MM.1S (cell line): ENCODE measurements around the gene SCARF2.
A peak's percentile ranks its signal among the peaks of the same experiment; 100 is the strongest.

ENCODE experiments used
- DNase-seq: peaks from one replicate; pipeline ENCODE4 v3.0.0-alpha.2; 2015
- H2AFZ ChIP-seq: fragments of 300-600 bp; sonication (generic); 2 replicates; pipeline ENCODE4 v1.6.0; 2016; ENCODE audit warnings: antibody characterized with exemption, low read length
- H3F3A ChIP-seq: fragments of 300-600 bp; sonication (generic); 2 replicates; pipeline ENCODE4 v1.6.1; 2016; ENCODE audit warnings: mild to moderate bottlenecking, antibody characterized with exemption, low read length, moderate library complexity, mixed read lengths; ENCODE audit not compliant: insufficient read depth
- H3K27ac ChIP-seq: fragments of 300-600 bp; sonication (generic); 2 replicates; pipeline ENCODE4 v1.5.1; 2016; ENCODE audit warnings: mild to moderate bottlenecking, low read length
- H3K27me3 ChIP-seq: fragments of 300-600 bp; sonication (generic); replicated peaks from 2 replicates; pipeline ENCODE4 v1.6.0; 2016; ENCODE audit warnings: low read length; ENCODE audit not compliant: insufficient read depth
- H3K36me3 ChIP-seq: fragments of 300-600 bp; sonication (generic); replicated peaks from 2 replicates; pipeline ENCODE4 v1.6.1; 2016; ENCODE audit warnings: mild to moderate bottlenecking, low read length, mixed read lengths; ENCODE audit not compliant: insufficient read depth
- H3K4me1 ChIP-seq: fragments of 300-600 bp; sonication (generic); 2 replicates; pipeline ENCODE4 v1.6.1; 2016; ENCODE audit warnings: low read length, mixed read lengths
- H3K4me2 ChIP-seq: fragments of 300-600 bp; sonication (generic); 2 replicates; pipeline ENCODE4 v1.6.0; 2016; ENCODE audit warnings: low read depth, low read length
- H3K4me3 ChIP-seq: fragments of 300-600 bp; sonication (generic); 2 replicates; pipeline ENCODE4 v1.5.1; 2016; ENCODE audit warnings: low read length, mixed read lengths
- H3K79me2 ChIP-seq: fragments of 300-600 bp; sonication (generic); 2 replicates; pipeline ENCODE4 v1.6.1; 2016; ENCODE audit warnings: mixed run types, low read length, mixed read lengths
- H3K9ac ChIP-seq: fragments of 300-600 bp; sonication (generic); 2 replicates; pipeline ENCODE4 v1.6.1; 2016; ENCODE audit warnings: low read length, mixed read lengths
- H3K9me2 ChIP-seq: fragments of 300-600 bp; sonication (generic); replicated peaks from 2 replicates; pipeline ENCODE4 v1.6.1; 2016; ENCODE audit warnings: mild to moderate bottlenecking, low read length, mixed read lengths; ENCODE audit not compliant: insufficient read depth
- H3K9me3 ChIP-seq: fragments of 300-600 bp; sonication (generic); replicated peaks from 2 replicates; pipeline ENCODE4 v1.6.1; 2016; ENCODE audit warnings: mild to moderate bottlenecking, low read length, mixed read lengths; ENCODE audit not compliant: insufficient read depth
- H4K20me1 ChIP-seq: fragments of 300-600 bp; sonication (generic); 2 replicates; pipeline ENCODE4 v1.6.1; 2016; ENCODE audit warnings: mild to moderate bottlenecking, low read length, moderate library complexity, mixed read lengths; ENCODE audit not compliant: insufficient read depth
- EZH2 ChIP-seq: fragments of 300-600 bp; sonication (generic); optimal IDR thresholded peaks from 2 replicates; pipeline ENCODE3; 2017; ENCODE audit warnings: low read depth, mild to moderate bottlenecking, antibody characterized with exemption, low read length, mixed read lengths
- EZH2phosphoT487 ChIP-seq: fragments of 300-600 bp; sonication (generic); IDR thresholded peaks from 2 replicates; pipeline ENCODE4 v1.6.1; 2018; ENCODE audit warnings: antibody characterized with exemption, low read length
- TF ChIP-seq, protein P1 (sequence below): fragments of 300-600 bp; sonication (generic); IDR thresholded peaks from 2 replicates; pipeline ENCODE4 v1.5.1; 2016; ENCODE audit warnings: antibody characterized with exemption, low read length, mixed read lengths

Gene SCARF2

DNA sequence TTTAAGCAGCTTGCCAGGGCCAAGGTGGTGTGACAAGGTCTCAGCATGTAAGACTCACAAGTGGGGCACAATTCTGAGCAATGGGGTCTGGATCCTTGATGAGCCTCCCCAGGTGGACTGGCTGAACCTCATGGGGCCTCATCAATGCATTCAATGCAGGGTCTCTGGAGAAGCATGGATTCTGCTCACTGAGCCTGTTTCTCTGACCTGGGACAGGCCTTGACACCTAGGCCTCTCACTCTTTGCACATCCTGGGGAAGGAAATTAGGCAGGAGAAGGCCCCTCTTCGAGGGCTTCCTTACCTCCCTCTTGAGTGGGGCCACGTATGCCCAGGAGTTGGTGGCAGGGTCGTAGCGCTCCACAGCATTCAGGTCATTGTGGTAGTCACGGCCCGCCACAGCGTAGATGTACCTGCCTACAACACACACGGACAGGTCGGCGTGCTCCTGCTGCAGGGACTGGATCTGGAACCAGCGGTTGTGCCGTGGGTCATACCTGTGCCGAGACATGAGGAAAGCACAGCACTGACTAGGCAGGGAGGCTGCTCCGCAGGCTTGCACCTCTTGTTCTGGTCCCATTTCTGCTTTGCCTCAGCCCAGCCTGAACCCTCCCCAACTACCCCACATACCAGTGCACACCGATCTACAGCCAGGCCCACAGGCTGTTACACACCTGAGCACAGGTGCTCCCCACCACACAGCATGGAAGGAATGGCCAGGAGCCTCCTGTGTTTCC lies 20.0 kb upstream of the SCARF2 start:
- H3K79me2 ChIP-seq, result no peaks in the 10 kb centered on the region
- H3K36me3 ChIP-seq, result no peaks in the 10 kb centered on the region
- no peaks in the 10 kb centered on the region for H3K9me3 ChIP-seq
- H3F3A ChIP-seq, result no peaks in the 10 kb centered on the region
- DNase-seq, result no peak
- H3K4me3 ChIP-seq, result no peak overlapping the region
- H4K20me1 ChIP-seq, result no peaks in the 10 kb centered on the region
- no peaks in the 10 kb centered on the region for H3K9me2 ChIP-seq
- no peak overlapping the region for H3K9ac ChIP-seq
- no peak overlapping the region for H2AFZ ChIP-seq
- H3K4me2 ChIP-seq, result no peak overlapping the region
- H3K4me1 ChIP-seq, result no peaks in the 10 kb centered on the region
- no peak overlapping the region for H3K27ac ChIP-seq
- no peaks in the 10 kb centered on the region for H3K27me3 ChIP-seq
- TF ChIP-seq EZH2phosphoT487 (no peak), EZH2 (no peak)
- TF ChIP-seq, protein P1, sequence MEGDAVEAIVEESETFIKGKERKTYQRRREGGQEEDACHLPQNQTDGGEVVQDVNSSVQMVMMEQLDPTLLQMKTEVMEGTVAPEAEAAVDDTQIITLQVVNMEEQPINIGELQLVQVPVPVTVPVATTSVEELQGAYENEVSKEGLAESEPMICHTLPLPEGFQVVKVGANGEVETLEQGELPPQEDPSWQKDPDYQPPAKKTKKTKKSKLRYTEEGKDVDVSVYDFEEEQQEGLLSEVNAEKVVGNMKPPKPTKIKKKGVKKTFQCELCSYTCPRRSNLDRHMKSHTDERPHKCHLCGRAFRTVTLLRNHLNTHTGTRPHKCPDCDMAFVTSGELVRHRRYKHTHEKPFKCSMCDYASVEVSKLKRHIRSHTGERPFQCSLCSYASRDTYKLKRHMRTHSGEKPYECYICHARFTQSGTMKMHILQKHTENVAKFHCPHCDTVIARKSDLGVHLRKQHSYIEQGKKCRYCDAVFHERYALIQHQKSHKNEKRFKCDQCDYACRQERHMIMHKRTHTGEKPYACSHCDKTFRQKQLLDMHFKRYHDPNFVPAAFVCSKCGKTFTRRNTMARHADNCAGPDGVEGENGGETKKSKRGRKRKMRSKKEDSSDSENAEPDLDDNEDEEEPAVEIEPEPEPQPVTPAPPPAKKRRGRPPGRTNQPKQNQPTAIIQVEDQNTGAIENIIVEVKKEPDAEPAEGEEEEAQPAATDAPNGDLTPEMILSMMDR, result no peak

- Histone ChIP-seq H3F3A (no peaks in the 10 kb centered on the region), H3K9ac (no peak overlapping the region), H3K27ac (no peak overlapping the region), H3K4me3 (no peak overlapping the region), H3K27me3 (no peaks in the 10 kb centered on the region), H3K36me3 (no peaks in the 10 kb centered on the region), H3K4me2 (no peak overlapping the region), H3K4me1 (no peaks in the 10 kb centered on the region), H3K9me2 (no peaks in the 10 kb centered on the region), H3K9me3 (no peaks in the 10 kb centered on the region), H4K20me1 (no peaks in the 10 kb centered on the region), H2AFZ (no peak overlapping the region), H3K79me2 (no peaks in the 10 kb centered on the region)
- DNase-seq, result no peak
- no peak for TF ChIP-seq EZH2phosphoT487
- TF ChIP-seq, protein P1, result no peak
- TF ChIP-seq EZH2, result no peak
Measured at GRCh38 chr22:20456722-20457076, 19.1 kb upstream of the SCARF2 start.

GRCh38 chr22:20456064-20456721 lies 18.6 kb upstream of the SCARF2 start:
- Histone ChIP-seq H3K27ac (no peak overlapping the region), H3K79me2 (no peaks in the 10 kb centered on the region), H3K27me3 (no peaks in the 10 kb centered on the region), H3F3A (no peaks in the 10 kb centered on the region), H3K4me3 (no peak overlapping the region), H3K36me3 (no peaks in the 10 kb centered on the region), H3K9me2 (no peaks in the 10 kb centered on the region), H4K20me1 (no peaks in the 10 kb centered on the region), H3K9ac (no peak overlapping the region), H3K4me1 (no peaks in the 10 kb centered on the region), H3K9me3 (no peaks in the 10 kb centered on the region), H3K4me2 (no peak overlapping the region), H2AFZ (no peak overlapping the region)
- peak; percentile 58 for DNase-seq
- TF ChIP-seq, protein P1, result peak; percentile 74
- TF ChIP-seq EZH2 (no peak), EZH2phosphoT487 (no peak)
